Measurements from ENCODE around the gene STAG1.
"Not testable (repeated sequence)": the region's sequence is repeated elsewhere in the genome, so short reads cannot be mapped to it uniquely, and the experiment has no call there.

The STAG1 gene

DNA sequence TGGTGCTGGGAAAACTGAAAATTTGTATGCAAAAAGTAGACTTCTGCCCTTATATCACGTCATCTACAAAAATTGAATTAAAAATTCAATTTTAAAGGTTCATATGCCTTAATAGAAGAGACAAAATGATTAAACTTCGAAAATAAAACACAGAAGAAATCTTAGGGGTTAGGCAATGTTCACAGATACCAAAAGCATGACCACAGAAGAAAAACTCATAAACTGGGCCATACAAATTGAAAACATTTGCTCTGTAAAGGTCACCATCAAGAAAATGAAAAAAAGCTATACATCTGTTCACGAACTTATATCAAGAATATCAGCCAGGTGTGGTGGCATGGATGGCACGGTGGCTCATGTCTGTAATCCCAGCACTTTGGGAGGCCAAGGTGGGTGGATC lies 257.0 kb downstream of the STAG1 start:
- DNase-seq = no peak

DNA sequence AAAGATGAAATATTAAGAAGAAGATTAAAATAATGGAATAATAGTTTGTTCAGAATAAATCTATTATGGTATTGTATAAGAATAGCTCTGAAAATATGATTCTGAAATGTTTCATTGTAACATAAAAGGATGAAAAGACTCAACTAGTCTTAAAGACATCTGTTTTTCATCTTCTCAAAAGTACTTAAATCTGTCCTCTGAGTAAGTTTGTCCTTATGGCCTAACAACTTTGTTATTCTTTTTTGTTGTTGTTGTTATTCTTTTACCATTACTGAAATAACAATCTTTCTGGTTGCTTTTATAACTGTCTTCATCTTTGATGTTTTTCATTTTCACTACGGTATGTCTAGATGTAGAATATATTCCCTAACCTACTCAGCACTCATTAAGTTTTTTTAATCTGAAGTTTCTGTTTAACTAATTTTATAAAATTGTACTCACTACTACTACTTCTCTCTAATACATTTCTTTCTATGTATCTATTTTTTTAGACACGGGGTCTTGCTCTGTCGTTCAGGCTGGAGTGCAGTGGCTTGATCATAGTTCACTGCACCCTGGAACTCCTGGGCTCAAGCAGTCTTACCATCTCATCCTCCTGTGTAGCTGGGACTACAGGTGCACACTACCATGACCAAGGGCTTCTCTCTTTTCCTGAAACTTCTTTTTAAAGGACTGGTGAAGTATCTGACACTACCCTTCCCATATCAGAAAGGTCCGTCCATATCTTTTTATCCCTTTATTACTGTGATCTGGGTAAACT lies 261.4 kb downstream of the STAG1 start:
- DNase-seq = no peak

DNA sequence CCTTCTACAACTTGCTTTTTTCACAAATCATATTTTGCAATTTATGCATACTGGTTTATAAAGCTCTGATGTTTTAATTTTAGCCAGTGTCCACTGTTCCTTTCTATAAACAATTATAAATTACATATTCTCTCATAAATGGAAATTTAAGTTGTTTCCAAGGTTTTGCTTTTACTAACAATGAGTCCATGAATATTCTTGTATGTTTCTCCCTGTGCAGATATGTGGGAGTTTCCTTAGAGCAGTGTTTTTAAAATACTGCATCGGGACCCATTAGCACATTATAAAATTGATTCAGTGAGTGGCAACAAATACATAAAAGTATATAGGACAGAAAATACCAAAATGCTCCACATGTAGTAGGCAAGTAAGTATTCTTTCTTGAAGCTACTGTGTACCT lies 266.4 kb downstream of the STAG1 start:
- no peak for DNase-seq

- no peak for DNase-seq
Measured at GRCh38 chr3:136476280-136476679, 275.9 kb downstream of the STAG1 start.

DNA sequence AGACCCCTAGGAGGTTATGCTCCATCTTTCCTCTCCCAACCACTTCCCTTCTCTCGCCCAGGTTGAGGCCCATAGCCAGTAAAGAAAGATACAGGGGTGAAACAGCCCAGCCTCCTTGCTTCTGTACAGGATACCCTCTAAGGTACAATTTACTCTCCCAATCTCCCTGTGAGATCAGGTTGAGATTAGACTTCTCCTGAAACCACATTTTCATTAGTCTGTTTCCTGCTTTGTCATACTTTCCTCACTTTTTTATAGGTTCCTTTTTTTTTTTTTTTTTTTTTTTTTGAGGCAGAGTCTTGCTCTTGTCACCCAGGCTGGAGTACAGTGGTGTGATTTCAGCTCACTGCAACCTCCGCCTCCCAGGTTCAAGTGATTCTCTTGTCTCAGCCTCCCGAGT lies 277.3 kb downstream of the STAG1 start:
- not testable (repeated sequence) for DNase-seq

- peak; percentile 47 for DNase-seq
Measured at GRCh38 chr3:136473716-136474326, 278.4 kb downstream of the STAG1 start.

GRCh38 chr3:136465296-136465695 lies 286.9 kb downstream of the STAG1 start:
- DNase-seq = peak; percentile 8

GRCh38 chr3:136464502-136464901 lies 287.7 kb downstream of the STAG1 start:
- peak; percentile 41 for DNase-seq

GRCh38 chr3:136463170-136463569 lies 289.0 kb downstream of the STAG1 start:
- DNase-seq = no peak

DNA sequence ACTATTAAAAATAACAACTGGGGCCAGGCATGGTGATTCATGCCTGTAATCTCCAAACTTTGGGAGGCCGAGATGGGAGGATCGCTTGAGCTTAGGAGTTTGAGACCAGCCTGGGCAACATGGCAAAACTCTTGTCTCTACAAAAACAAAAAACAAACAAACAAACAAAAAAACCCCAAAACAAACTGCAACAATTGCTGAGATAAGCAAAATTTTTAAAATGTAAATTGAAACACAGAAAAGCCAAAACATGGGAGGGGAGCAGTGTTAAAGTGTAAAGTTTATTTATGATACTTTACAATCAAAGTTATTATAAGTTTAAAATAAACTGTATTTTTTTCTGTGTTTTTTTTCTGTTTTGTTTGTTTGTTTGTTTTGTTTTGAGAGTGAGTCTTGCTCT lies 294.4 kb downstream of the STAG1 start:
- no peak for DNase-seq

DNA sequence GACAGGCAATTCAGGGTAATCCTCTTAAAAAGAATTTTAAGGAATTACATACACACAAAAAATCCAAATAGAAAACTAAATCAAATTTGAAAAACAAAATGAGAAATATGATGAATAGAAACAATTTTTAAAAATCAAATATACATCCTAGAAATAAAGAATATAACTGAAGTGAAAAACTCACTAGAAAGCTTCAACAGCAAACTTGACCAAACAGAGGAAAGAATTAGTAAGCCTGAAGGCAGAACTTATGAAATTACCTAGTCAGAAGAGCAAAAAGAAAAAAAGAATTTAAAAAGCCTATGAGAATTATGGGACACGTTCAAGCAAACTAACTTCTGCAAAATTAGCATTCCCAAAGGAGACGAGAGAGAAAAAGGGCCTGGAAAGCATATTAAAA lies 296.0 kb downstream of the STAG1 start:
- DNase-seq = no peak

GRCh38 chr3:136444581-136444980 lies 307.6 kb downstream of the STAG1 start:
- peak; percentile 6 for DNase-seq

DNA sequence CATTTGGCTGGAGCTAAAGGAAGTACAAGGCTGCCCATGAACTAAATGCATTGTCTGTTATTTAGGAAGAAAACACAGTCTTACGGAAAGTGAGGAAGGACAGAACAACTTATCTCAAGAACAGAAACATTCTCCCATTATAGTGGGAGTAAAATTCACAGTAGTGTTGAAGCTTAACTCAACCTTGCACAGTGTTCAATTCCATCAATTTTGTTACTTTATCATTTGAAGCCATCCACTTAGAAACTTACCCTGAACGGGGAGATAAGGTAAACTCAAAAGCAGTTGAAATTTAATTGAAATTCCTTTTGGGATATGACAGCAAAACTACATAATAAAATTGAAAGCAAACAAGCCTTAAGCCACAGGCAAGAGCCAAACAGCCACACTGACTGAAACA lies 315.1 kb downstream of the STAG1 start:
- no peak for DNase-seq

GRCh38 chr3:136434429-136434828 lies 317.7 kb downstream of the STAG1 start:
- no peak for DNase-seq

- no peak for DNase-seq
Measured at GRCh38 chr3:136432685-136433084, 319.5 kb downstream of the STAG1 start.

GRCh38 chr3:136428167-136428566 lies 324.0 kb downstream of the STAG1 start:
- DNase-seq = no peak

DNA sequence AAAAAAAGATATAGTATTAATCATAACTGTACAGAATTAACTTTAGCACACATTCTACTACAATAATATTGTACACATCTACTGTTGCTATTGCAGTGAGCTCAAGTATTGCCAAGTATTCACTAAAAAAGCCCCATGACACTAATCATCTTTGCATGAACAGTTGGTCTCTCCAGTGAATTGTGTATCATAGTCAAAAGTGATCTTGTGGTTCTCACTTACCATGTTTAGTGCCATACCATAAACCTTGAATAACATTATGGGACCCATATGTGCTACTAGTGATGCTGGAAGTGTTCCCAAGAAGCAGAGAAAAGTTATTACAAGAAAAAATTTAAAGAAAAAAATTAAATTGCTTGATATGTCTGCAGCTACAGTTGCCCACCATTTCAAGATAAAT lies 324.9 kb downstream of the STAG1 start:
- DNase-seq = no peak

- DNase-seq = no peak
Measured at GRCh38 chr3:136414476-136414875, 337.7 kb downstream of the STAG1 start.

- no peak for DNase-seq
Measured at GRCh38 chr3:136412307-136412706, 339.9 kb downstream of the STAG1 start.

GRCh38 chr3:136409549-136409948 lies 342.6 kb downstream of the STAG1 start:
- no peak for DNase-seq

- no peak for DNase-seq
Measured at GRCh38 chr3:136404056-136404455, 348.1 kb downstream of the STAG1 start.

DNA sequence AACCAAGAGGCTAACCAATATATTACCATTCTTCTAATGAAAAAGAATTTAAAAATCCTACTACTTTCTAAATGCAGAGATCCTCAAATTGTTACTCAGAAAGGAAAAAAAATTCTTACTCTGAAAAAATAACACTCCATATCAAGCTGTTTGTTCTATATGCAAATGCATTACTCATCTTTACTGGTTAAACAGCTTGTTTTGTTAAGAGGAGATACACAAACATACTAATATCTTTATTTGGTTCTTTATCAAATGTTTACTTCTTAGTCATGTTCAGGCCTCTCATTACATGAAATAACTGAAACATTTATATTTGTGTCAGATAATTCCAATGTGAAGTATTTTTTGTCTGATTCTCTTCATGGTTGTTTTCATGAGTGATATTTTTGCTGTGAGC lies 355.3 kb downstream of the STAG1 start:
- DNase-seq = no peak

GRCh38 chr3:136390574-136390973 lies 361.6 kb downstream of the STAG1 start:
- no peak for DNase-seq

GRCh38 chr3:136387031-136387430 lies 365.1 kb downstream of the STAG1 start:
- no peak for DNase-seq

DNA sequence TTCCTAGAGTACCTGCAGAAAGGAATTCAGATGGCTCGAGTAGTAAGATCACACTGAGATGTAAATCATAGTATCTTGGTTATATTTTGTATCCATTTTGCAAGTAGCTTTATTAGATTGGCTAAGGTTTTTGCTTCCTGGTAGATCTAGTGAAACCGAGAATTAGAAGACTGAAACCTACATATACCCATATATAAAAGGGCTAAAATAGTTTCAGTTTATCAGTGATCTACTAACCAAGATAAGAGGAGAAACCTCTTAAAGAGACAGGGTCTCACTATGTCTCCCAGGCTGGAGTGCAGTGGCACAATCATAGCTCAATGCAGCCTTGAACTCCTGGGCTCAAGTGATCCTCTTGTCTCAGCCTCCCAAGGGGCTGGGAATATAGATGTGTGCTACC lies 366.7 kb downstream of the STAG1 start:
- no peak for DNase-seq
